ENCODE measurements around the gene DPH2.

DNA sequence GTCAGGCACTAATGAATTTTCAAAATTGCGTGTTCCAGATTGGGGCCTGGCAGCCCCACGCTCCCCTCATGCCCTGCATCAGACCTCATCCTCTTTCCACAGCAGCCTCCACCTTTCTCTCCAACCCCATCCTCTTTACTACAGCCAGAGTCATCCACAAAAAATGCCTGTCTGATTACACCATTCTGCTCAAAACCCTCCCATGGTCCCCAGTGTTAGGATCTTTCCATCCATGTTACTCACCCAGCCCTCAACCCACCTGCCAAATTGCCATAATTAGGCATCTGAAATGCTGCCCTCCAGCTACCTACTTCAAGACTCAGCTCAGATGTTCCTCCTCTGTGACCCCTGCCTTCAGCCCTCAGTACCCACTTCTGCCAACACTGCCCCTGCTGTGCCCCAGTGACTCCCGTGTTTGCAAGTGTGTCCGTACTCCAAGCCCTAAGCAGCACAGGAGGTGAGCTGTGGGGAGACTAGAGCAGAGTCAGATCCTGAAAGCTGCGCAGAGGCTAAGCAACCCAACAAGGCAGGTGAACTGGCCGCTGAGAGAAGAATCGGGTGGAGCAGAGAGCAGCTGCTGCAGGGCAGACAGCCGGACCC, 36.9 kb upstream of the DPH2 start:
- TF ChIP-seq ZNF565 (CRISPR knock-in tag; conservative IDR thresholded peaks at IDR 0.05; ENCODE audit: low read depth), result no peak
- no peak for TF ChIP-seq TCF4 (CRISPR knock-in tag; IDR thresholded peaks at IDR 0.05; ENCODE audit: borderline replicate concordance)
- TF ChIP-seq ZFP3 (CRISPR knock-in tag; IDR thresholded peaks at IDR 0.05), result no peak
- TF ChIP-seq TOX (CRISPR knock-in tag; IDR thresholded peaks at IDR 0.05; ENCODE audit: borderline replicate concordance), result no peak
- TF ChIP-seq RARB (CRISPR knock-in tag; IDR thresholded peaks at IDR 0.05), result no peak
- TF ChIP-seq BACH2 (CRISPR knock-in tag; IDR thresholded peaks at IDR 0.05; ENCODE audit: borderline replicate concordance), result no peak
- TF ChIP-seq SNAI2 (CRISPR knock-in tag; IDR thresholded peaks at IDR 0.05), result no peak
- TF ChIP-seq ARNTL (CRISPR knock-in tag; IDR thresholded peaks at IDR 0.05; ENCODE audit: borderline replicate concordance, low read depth), result no peak
- TF ChIP-seq OSR1 (CRISPR knock-in tag; IDR thresholded peaks at IDR 0.05), result no peak
- TF ChIP-seq CSDC2 (CRISPR knock-in tag; IDR thresholded peaks at IDR 0.05), result no peak
- no peak for TF ChIP-seq PPARA (CRISPR knock-in tag; IDR thresholded peaks at IDR 0.05; ENCODE audit: borderline replicate concordance)
- no peak for TF ChIP-seq ISL1 (CRISPR knock-in tag; IDR thresholded peaks at IDR 0.05)
- TF ChIP-seq, protein P1, sequence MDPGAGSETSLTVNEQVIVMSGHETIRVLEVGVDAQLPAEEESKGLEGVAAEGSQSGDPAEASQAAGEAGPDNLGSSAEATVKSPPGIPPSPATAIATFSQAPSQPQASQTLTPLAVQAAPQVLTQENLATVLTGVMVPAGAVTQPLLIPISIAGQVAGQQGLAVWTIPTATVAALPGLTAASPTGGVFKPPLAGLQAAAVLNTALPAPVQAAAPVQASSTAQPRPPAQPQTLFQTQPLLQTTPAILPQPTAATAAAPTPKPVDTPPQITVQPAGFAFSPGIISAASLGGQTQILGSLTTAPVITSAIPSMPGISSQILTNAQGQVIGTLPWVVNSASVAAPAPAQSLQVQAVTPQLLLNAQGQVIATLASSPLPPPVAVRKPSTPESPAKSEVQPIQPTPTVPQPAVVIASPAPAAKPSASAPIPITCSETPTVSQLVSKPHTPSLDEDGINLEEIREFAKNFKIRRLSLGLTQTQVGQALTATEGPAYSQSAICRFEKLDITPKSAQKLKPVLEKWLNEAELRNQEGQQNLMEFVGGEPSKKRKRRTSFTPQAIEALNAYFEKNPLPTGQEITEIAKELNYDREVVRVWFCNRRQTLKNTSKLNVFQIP (CRISPR knock-in tag; IDR thresholded peaks at IDR 0.05; ENCODE audit: borderline replicate concordance, low read depth), result no peak
